PC-3 (cell line): ENCODE data around the gene HHATL. TPM values are rescaled to one million over a fixed set of nuclear protein-coding genes. Genes with fewer than 3 reads are reported as not detected.

Experiments
- ATAC-seq: fragments of 200-7000 bp; cut with Tn5 transposase; 2 replicates; pipeline ENCODE4 v1.9.1; 2020; ENCODE audit warnings: mild to moderate bottlenecking, moderate library complexity
- BruUV-seq: library from RNA; stranded (reverse); fragments of 400-500 nt; replicated peaks from 2 replicates; lab custom pipeline; 2021; lab: Mats Ljungman, UMichigan
- CTCF ChIA-PET: fragments of 300-600 bp; sonication (Branson Sonifier 250); formaldehyde crosslinking; loops from one replicate; lab custom pipeline; 2022; ENCODE audit warnings: antibody characterized with exemption; lab: Charles Lee
- POLR2A ChIA-PET: fragments of 300-600 bp; sonication (Branson Sonifier 250); formaldehyde crosslinking; loops from one replicate; lab custom pipeline; 2022; ENCODE audit warnings: antibody characterized with exemption; ENCODE audit not compliant: unreplicated experiment; lab: Charles Lee
- DNase-seq: peaks from one replicate; pipeline ENCODE4 v3.0.0-alpha.2; 2015
- H2AFZ ChIP-seq: fragments of 300-600 bp; sonication (generic); 2 replicates; pipeline ENCODE4 v1.6.0; 2016; ENCODE audit warnings: antibody characterized with exemption, low read length
- H3F3A ChIP-seq: fragments of 300-600 bp; sonication (generic); one replicate; pipeline ENCODE4 v1.6.0; 2017; ENCODE audit warnings: antibody characterized with exemption, low read length, control low read depth, mild to moderate bottlenecking; ENCODE audit not compliant: unreplicated experiment
- H3K27ac ChIP-seq: fragments of 300-600 bp; sonication (generic); 2 replicates; pipeline ENCODE4 v1.5.1; 2016; ENCODE audit warnings: mild to moderate bottlenecking, low read length
- H3K27me3 ChIP-seq: fragments of 300-600 bp; sonication (generic); 2 replicates; pipeline ENCODE4 v1.6.1; 2016; ENCODE audit warnings: low read length, mixed read lengths
- H3K36me3 ChIP-seq: fragments of 300-600 bp; sonication (generic); 2 replicates; pipeline ENCODE4 v1.6.1; 2016; ENCODE audit warnings: low read depth, mixed run types, low read length, mixed read lengths
- H3K4me1 ChIP-seq: fragments of 300-600 bp; sonication (generic); 2 replicates; pipeline ENCODE4 v1.5.1; 2016; ENCODE audit warnings: low read length; ENCODE audit not compliant: insufficient read depth
- H3K4me2 ChIP-seq: fragments of 300-600 bp; sonication (generic); 2 replicates; pipeline ENCODE4 v1.6.0; 2016; ENCODE audit warnings: low read length
- H3K4me3 ChIP-seq: fragments of 300-600 bp; sonication (generic); 2 replicates; pipeline ENCODE4 v1.5.1; 2016; ENCODE audit warnings: mild to moderate bottlenecking, low read length, mixed read lengths
- H3K79me2 ChIP-seq: fragments of 300-600 bp; sonication (generic); 2 replicates; pipeline ENCODE4 v1.6.1; 2017; ENCODE audit warnings: low read length, mixed read lengths
- H3K9ac ChIP-seq: fragments of 300-600 bp; sonication (generic); 2 replicates; pipeline ENCODE4 v1.6.0; 2016; ENCODE audit warnings: mild to moderate bottlenecking, low read length
- H3K9me2 ChIP-seq: fragments of 300-600 bp; sonication (generic); replicated peaks from 2 replicates; pipeline ENCODE4 v1.6.1; 2016; ENCODE audit warnings: mixed run types, low read length, mixed read lengths
- H3K9me3 ChIP-seq: fragments of 300-600 bp; sonication (generic); 2 replicates; pipeline ENCODE4 v1.6.1; 2016; ENCODE audit warnings: low read length, mixed read lengths
- H4K20me1 ChIP-seq: fragments of 300-600 bp; sonication (generic); 2 replicates; pipeline ENCODE4 v1.6.1; 2016; ENCODE audit warnings: low read length, mixed read lengths
- EZH2 ChIP-seq: fragments of 300-600 bp; sonication (generic); IDR thresholded peaks from one replicate; pipeline ENCODE4 v1.6.1; 2017; ENCODE audit warnings: antibody characterized with exemption, mild to moderate bottlenecking, low read length; ENCODE audit not compliant: unreplicated experiment
- EZH2phosphoT487 ChIP-seq: fragments of 300-600 bp; sonication (generic); IDR thresholded peaks from 2 replicates; pipeline ENCODE4 v1.6.1; 2018; ENCODE audit warnings: mild to moderate bottlenecking, antibody characterized with exemption, low read length, borderline replicate concordance
- intact Hi-C: fragments of 100-400 bp; cut with micrococcal nuclease; formaldehyde crosslinking; loops from 2 replicates; pipeline ENCODE4 v1.9.0; 2023
- total RNA-seq: library from RNA; depleted of rRNA; stranded (reverse); fragments of >200 nt; gene quantifications from 2 replicates; pipeline ENCODE4 v1.2.3, GENCODE V29; 2014
- TF ChIP-seq, protein P1 (sequence below): fragments of 300-600 bp; sonication (generic); conservative IDR thresholded peaks from 2 replicates; pipeline ENCODE4 v1.5.1; 2017; ENCODE audit warnings: antibody characterized with exemption, low read depth, mild to moderate bottlenecking, low read length

HHATL gene
- total RNA-seq, 1 experiment from 2014 or later: not detected

DNA sequence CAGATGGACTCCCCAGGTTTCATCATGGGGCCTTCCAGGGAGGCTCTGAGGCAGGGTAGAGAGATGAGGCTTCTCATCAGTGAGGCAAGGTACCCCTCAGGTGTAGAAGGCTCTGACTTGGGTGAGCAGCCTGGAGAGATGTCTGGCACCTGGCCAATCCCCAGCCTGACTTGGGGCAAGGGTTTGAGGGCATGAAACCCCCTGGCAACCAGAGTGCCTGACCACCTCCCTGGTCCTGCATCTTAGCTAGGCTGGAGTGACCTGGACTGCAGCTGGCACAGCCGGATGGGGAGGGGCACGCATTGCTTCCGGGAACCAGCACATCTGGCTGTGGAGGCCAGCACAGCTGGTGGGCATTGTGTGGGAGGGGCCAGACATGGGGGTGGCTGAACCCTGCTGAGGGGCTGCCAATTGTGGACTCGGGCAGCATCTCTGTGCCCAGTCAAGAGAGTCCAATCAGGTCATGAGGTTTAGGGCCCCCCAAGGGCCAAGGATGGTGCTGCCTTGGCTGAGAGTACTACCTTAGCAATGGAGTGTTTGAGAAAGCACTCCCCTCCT is 47.2 kb downstream of the HHATL start:
- CTCF ChIA-PET: no interaction called here

DNA sequence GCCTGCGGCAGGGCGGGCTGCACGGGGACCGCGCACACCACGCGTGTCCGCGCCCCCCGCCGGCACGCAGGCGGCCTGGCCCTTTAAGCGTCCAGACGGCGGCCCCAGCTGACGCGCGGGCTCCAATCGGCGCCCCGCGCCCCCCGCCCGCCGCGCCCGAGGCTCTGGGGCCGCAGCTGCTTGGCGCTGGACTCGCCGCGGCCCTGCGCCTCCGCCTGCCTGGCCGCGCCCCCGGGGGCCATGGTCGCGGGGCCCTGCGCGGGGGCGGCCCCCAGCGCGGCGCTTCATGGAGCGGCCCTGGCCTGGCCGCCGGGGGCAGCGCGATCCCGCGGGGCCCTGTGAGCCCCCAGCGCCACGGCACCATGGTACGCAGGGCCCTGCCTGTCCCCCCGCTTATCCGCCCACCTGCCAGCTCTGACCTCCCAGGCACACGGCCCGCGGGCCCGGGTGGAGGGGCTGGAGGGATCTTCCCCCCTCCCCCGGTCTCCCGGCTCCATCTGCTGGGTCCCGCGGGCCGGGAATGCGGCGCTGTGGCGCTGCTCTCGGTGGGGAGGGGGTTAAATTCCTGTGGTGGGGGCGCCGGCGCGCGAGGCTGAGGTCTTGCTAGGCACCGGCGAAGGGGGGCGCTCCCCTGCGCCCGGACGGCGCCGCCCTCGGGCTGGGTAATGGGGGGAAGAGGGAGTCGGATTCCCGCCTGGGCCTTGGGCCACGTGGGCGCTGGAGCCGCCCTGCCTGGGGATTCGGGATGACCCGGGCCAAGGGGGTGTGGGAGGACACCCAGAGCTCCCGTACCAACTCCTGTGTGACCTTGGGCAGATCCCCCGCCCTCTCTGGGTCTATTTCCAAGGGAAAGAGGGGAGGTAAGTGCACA is 48.0 kb downstream of the HHATL start:
- H3K79me2 ChIP-seq: 0 out of 2 replicates have a peak, but pooled peaks cover 8% of the 10 kb centered on the region
- peak; percentile 16 for ATAC-seq
- intact Hi-C loops: no loop called here

More for the DNA sequence above, 47.2 kb downstream of the HHATL start:
- H3K27me3 ChIP-seq: no peaks in the 10 kb centered on the region
- H3K9me2 ChIP-seq: no peaks in the 10 kb centered on the region
- peak overlapping the region; percentile 73; the same call in 1 of the 2 replicates for H3K4me3 ChIP-seq
- H3K4me1 ChIP-seq: peaks cover 28% of the 10 kb centered on the region
- POLR2A ChIA-PET: no interaction called here
- H3K36me3 ChIP-seq: no peaks in the 10 kb centered on the region
- no peaks in the 10 kb centered on the region for H3K9me3 ChIP-seq
- H3K9ac ChIP-seq: peak overlapping the region; percentile 78; the same call in 1 of the 2 replicates
- BruUV-seq: no TSS peak
- peak overlapping the region; percentile 93; the same call in 1 of the 2 replicates for H3K4me2 ChIP-seq
- intact Hi-C loops: no loop called here
- H2AFZ ChIP-seq: no peak overlapping the region
- no peak overlapping the region for H3K27ac ChIP-seq
- no peaks in the 10 kb centered on the region for H4K20me1 ChIP-seq
- TF ChIP-seq EZH2phosphoT487: no peak
- TF ChIP-seq, protein P1, sequence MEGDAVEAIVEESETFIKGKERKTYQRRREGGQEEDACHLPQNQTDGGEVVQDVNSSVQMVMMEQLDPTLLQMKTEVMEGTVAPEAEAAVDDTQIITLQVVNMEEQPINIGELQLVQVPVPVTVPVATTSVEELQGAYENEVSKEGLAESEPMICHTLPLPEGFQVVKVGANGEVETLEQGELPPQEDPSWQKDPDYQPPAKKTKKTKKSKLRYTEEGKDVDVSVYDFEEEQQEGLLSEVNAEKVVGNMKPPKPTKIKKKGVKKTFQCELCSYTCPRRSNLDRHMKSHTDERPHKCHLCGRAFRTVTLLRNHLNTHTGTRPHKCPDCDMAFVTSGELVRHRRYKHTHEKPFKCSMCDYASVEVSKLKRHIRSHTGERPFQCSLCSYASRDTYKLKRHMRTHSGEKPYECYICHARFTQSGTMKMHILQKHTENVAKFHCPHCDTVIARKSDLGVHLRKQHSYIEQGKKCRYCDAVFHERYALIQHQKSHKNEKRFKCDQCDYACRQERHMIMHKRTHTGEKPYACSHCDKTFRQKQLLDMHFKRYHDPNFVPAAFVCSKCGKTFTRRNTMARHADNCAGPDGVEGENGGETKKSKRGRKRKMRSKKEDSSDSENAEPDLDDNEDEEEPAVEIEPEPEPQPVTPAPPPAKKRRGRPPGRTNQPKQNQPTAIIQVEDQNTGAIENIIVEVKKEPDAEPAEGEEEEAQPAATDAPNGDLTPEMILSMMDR: no peak
- TF ChIP-seq EZH2: no peak
- ATAC-seq: no peak
- no peaks in the 10 kb centered on the region for H3F3A ChIP-seq
- DNase-seq: no peak
- H3K79me2 ChIP-seq: 0 out of 2 replicates have a peak, but pooled peaks cover 8% of the 10 kb centered on the region

More for the DNA sequence above, 48.0 kb downstream of the HHATL start:
- peak overlapping the region; percentile 89 for H2AFZ ChIP-seq
- CTCF ChIA-PET: no interaction called here
- peak overlapping the region; percentile 100 for H3K4me2 ChIP-seq
- H3K9ac ChIP-seq: peak overlapping the region; percentile 78
- H3F3A ChIP-seq: no peaks in the 10 kb centered on the region
- TSS peak; percentile 8 for BruUV-seq
- no peak overlapping the region for H3K27ac ChIP-seq
- H4K20me1 ChIP-seq: no peaks in the 10 kb centered on the region
- H3K9me3 ChIP-seq: no peaks in the 10 kb centered on the region
- no peaks in the 10 kb centered on the region for H3K9me2 ChIP-seq
- H3K4me3 ChIP-seq: peak overlapping the region; percentile 85
- peak; percentile 38 for DNase-seq
- no peaks in the 10 kb centered on the region for H3K36me3 ChIP-seq
- H3K4me1 ChIP-seq: peaks cover 28% of the 10 kb centered on the region
- H3K27me3 ChIP-seq: no peaks in the 10 kb centered on the region
- POLR2A ChIA-PET: no interaction called here
- no peak for TF ChIP-seq EZH2phosphoT487
- TF ChIP-seq, protein P1: peak; percentile 37; the same call in 1 of the 2 replicates
